ENCODE results near the gene MYO15B.
A peak's percentile ranks its signal among the peaks of the same experiment; 100 is the strongest.
"Not testable (repeated sequence)": the region's sequence is repeated elsewhere in the genome, so short reads cannot be mapped to it uniquely, and the experiment has no call there.

Gene MYO15B

DNA sequence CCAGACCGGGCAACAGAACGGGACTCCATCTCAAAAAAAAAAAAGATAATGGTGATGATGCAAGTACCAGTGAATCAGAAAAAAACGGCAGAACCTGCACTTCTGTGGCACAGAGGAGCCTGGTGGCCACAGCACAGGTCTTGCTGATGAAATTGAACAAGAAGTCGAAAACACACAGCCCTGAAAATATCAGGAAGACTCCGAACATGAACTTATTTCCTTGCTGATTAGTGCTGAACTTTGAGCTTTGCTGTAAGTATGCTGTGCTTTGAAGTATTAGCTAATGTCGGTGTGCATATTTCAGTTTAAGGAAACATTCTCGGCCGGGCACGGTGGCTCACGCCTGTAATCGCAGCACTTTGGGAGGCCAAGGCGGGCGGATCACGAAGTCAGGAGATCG is 10.9 kb upstream of the MYO15B start:
- no peak for DNase-seq

DNA sequence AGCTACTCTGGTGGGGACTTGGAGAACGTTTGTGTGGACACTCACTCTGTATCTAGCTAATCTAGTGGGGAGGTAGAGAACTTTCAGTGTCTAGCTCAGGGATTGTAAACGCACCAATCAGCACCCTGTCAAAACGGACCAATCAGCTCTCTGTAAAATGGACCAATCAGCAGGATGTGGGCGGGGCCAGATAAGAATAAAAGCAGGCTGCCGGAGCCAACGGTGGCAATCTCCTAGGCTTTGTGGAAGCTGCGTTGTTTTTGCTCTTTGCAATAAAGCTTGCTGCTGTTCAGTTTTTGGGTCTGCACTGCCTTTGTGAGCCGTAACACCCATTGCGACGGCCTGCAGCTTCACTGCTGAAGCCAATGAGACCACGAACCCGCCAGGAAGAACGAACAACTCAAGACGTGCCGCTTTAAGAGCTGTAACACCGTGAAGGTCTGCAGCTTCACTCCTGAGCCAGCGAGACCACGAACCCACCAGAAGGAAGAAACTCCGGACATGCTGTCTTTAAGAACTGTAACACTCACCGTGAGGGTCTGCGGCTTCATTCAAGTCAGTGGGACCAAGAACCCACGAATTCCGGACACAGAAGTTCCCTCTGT is 6.4 kb upstream of the MYO15B start:
- peak; percentile 49 for DNase-seq

DNA sequence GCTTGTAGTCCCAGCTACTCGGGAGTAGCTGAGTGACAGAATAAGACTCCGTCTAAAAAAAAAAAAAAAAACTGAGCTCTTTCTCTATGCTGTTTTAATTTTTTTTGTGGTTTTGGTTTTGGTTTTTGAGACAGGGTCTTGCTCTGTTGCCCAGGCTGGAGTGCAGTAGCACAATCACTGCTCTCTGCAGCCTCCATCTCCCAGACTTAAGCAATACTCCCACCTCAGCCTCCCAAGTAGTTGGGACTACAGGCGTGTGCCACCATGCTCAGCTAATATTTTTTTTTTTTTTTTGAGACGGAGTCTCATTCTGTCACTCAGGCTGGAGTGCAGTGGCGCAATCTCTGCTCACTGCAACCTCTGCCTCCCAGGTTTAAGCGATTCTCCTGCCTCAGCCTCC is 4.4 kb upstream of the MYO15B start:
- not testable (repeated sequence) for DNase-seq

DNA sequence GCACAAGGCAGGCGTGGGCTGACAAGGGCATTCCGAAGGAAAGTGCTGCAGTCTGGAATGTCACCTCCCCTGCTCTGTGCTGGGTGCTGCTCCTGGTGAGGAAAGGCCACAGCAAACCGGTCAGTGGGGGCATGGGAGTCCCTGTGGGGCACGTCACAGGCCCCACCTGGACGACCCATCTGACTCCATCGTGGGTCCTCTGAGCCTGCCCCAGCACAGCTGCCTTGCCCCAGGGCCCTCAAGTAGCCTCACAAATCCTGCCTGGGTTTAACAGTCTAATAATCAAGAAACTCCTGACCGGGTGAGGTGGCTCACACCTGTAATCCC is 2.8 kb upstream of the MYO15B start:
- no peak for DNase-seq

DNA sequence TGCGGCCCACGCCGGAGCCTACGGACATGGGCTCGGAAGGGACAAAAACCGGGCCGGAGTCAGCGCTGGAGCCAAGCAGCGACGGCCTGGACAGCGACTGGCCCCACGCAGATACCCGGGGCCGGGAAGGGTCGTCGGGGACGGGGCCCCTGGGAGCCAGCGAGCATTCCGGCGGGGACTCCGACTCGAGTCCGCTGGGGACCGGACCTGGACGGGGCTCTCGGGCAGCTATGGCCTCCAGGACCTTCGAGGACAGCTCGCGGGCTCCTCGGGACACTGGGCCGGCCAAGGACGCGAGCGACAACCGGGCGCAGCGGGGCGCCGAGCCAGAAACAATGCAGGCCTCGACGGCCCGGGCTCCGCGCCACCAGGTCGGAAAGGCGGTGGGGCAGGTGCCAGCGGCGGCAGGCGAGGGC is 1.0 kb downstream of the MYO15B start:
- DNase-seq = no peak

DNA sequence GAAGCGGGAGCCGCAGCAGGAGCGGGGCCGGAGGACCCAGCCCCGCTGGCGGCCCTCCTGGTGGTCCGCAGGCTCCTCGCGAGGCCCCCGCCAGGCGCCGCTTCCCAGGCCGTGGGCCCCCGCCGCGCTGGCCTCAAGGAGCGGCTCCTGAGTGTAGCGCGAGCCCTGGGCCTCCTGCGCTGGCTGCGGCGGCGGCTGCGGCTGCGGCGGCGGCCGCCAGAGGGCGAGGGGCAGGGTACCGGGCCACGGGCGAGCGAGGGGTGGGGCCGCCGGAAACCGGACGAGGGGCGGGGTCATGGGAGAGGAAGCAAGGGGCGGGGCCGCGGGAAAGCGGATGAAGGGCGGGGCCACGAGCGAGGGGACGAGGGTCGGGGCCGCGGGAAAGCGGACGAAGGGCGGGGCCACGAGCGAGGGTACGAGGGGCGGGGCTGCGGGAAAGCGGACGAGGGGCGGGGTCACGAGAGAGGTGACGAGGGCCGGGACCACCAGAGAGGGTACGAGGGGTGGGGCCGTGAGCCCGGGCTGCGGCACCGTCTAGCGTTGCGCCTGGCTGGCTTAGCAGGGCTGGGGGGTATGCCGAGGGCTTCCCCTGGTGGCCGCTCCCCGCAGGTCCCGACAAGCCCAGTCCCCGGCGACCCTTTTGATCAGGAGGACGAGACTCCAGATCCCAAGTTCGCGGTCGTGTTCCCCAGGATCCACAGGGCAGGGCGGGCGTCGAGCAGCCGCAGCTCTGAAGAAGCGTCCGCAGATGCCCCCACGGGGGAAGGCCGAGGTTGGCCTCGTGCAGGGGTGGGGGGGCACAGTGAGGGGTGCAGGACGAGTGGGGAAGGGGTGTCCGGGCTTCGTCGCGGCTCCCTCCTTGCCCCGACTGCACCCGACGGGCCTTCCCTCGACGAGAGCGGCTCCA is 1.7 kb downstream of the MYO15B start:
- peak; percentile 97 for DNase-seq

DNA sequence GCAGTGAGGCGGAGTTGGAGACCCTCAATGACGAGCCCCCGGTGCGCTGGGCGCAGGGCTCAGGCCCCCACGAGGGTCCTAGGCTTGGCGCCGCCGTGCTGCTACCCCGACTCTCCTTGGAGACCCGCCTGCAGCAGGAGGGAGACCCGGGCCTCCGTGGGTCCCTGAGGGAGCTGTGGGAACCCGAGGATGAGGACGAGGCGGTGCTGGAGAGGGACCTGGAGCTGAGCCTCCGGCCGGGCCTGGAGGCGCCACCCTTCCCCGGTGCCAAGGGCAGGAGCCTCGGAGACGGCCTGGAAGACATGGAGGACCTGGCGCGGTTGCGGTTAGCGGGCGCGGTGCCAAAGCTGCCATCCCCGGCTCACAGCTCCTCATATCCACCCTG is 2.3 kb downstream of the MYO15B start:
- no peak for DNase-seq

DNA sequence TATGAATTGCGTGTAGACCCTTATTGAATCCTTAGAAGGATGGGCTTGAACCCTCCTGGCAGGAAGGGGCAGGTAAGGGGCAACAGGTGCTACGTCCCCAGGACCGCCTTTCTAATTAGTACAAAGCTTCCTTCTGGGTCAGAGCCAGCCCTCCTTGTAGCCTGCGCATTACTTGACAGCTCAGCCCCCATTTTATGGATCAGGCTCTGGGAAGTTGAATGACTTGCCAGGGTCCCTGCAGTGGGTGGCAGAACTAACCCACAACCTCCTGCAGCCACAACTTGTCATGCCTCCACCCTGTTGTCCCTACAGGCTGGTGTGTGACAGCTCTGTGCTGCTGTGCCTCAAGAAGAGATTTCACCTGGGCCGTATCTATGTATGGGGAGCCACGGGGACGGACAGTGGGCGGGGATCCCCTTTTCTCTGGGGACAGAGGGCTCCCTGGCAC is 2.7 kb downstream of the MYO15B start:
- DNase-seq = no peak

GRCh38 chr17:75590849-75591721 is 3.5 kb downstream of the MYO15B start:
- DNase-seq = no peak

DNA sequence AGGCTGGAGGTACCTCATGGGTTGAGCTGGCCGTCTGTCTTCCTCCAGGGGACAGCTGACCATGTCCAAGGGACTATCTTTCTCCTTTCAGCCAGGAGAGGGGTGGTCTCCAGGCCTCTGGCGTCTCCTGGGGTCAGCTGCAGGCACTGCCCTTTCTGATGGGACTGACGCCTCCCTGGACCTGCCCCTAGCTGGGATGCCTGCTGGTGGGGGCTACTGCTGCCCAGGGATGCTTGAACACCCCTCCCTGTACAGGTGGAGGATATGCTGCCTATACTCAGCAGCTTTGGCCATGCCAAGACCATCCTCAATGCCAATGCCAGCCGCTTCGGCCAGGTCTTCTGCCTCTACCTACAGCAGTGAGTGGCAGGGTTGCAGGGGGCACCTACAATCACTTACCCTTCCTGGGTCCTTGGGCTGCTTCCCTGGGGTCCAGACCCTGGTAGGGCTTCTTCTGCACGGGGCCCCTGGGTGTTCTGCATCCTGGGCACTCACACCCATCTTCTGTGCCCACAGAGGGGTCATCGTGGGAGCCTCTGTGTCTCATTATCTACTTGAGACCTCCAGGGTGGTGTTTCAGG is 4.2 kb downstream of the MYO15B start:
- no peak for DNase-seq

- no peak for DNase-seq
Observed at GRCh38 chr17:75592348-75593020, 4.9 kb downstream of the MYO15B start.

DNA sequence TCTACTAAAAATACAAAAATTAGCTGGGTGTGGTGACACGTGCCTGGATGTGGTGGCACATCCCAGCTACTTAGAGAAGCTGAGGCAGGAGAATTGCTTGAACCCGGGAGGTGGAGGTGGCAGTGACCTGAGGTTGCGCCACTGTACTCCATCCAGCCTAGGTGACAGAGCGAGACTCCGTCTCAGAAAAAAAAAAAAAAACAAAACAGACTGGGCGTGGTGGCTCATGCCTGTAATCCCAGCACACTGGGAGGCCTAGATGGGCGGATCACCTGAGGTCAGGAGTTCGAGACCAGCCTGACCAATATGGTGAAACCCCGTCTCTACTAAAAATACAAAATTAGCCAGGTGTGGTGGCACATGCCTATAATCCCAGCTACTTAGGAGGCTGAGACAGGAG is 5.8 kb downstream of the MYO15B start:
- not testable (repeated sequence) for DNase-seq

- no peak for DNase-seq
Observed at GRCh38 chr17:75594499-75595283, 7.1 kb downstream of the MYO15B start.

DNA sequence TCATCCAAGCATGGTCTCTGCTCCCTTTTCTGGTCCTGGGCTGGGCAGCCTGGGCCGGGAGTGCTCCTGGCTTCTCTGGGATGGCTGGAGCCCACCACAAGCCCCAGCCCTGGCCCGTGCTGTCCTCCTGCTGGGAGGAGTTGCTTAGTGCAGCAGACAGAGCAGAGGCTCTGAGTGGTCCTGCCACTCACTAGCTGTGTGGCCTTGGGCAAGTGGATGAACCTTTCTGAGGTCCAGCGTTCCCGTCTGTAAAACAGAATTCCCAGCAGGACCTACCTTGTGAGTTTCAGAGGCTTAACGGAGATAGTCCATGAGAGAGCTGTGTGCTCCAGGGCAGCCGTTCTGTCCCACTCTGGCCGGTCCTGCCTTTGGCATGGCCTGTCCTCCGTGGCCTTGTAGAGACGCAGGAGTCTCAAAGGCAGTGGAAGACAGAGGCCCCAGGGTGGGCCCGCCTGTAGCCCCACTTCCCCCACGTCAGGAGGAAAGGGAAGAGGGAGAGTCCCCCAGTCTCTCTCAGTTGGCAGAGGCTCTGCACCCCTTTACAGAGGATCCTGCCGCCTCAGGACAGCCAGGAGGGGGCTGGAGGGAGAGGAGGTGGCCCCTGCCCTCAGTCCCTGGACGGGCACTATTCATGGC is 7.8 kb downstream of the MYO15B start:
- DNase-seq = no peak

- no peak for DNase-seq
Observed at GRCh38 chr17:75595920-75596313, 8.3 kb downstream of the MYO15B start.

DNA sequence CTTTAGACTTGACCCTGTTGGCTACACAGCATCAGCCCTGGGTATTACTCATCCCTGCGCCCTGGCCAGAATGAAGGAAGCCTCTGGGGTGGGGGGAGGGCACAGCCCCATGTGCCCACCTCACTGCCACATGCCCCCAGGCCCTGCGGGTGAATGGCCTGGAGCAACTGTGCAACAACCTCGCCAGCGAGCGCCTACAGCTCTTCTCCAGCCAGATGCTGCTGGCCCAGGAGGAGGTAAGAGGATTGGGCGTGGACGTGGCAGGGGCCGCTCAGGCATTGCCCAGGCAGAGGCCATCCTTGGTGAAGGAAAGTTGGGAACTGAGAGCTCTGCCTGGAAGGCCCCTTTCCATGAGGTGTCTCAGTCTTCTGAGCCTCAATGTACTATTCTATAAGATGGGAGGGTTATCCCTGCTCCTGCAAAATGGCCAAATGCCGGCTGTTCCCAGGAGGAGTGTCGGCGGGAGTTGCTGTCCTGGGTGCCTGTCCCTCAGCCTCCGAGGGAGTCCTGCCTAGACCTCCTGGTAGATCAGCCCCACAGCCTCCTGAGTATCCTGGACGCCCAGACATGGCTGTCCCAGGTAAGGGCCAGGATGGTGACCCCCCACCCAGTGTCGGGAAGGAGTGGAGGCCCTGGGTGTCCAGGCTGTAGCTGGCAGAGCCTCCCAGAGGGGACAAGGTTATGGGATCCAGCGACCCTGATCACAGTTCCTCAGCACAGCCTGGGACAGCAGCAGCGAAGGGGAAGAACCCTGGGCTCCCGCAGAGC is 8.9 kb downstream of the MYO15B start:
- no peak for DNase-seq

GRCh38 chr17:75601057-75601987 is 13.7 kb downstream of the MYO15B start:
- DNase-seq = peak; percentile 83

- no peak for DNase-seq
Observed at GRCh38 chr17:75602644-75603043, 15.0 kb downstream of the MYO15B start.

- DNase-seq = no peak
Observed at GRCh38 chr17:75603123-75603522, 15.5 kb downstream of the MYO15B start.
